ENCODE measurements around the gene NHS.

- no peak for TF ChIP-seq CTCF (IDR thresholded peaks at IDR 0.05)
- no peak for TF ChIP-seq POLR2A (IDR thresholded peaks at IDR 0.05)
These were observed 335.9 kb downstream of the NHS start for GRCh38 chrX:17710871-17711301.
